Stimulated activated CD4-positive, alpha-beta T cell treated with anti-CD3 and anti-CD28 coated beads, TNF-alpha, amount 100 ng/mL, for 1 hour (primary cell): ENCODE measurements around the gene RRP1B.
"Not testable (repeated sequence)": the region's sequence is repeated elsewhere in the genome, so short reads cannot be mapped to it uniquely, and the experiment has no call there.

Source experiments
- DNase-seq, 3 donors: peaks; one replicate each; pipeline ENCODE4 v3.0.0-alpha.2; 2020; ENCODE audit warnings: low read depth in 3 of 3, low spot score in 1 of 3

RRP1B gene

GRCh38 chr21:43659136-43660000 is at the start of gene RRP1B, which contains the start of gene HSF2BP:
TSS of gene RRP1B (plus strand) at chr21:43659560. CDS start at chr21:43659665, 105 bp downstream.
TSS of gene HSF2BP (minus strand) at chr21:43659488. CDS start at chr21:43658096, 1,392 bp downstream.
- peak; percentile 35 to 74 (median 61) for DNase-seq

GRCh38 chr21:43611598-43612369 is 47.6 kb upstream of the RRP1B start:
- no peak for DNase-seq

- no peak for DNase-seq
Observed at GRCh38 chr21:43613755-43614638, 45.4 kb upstream of the RRP1B start.

GRCh38 chr21:43614839-43615238 is 44.5 kb upstream of the RRP1B start:
- DNase-seq: no peak

GRCh38 chr21:43616861-43617260 is 42.5 kb upstream of the RRP1B start:
- not testable (repeated sequence) for DNase-seq

- no peak for DNase-seq
Observed at GRCh38 chr21:43618940-43619339, 40.4 kb upstream of the RRP1B start.

- DNase-seq: no peak
Observed at GRCh38 chr21:43619344-43619743, 40.0 kb upstream of the RRP1B start.

- no peak for DNase-seq
Observed at GRCh38 chr21:43619856-43620255, 39.5 kb upstream of the RRP1B start.

GRCh38 chr21:43622796-43623195 is 36.6 kb upstream of the RRP1B start:
- no peak for DNase-seq

- DNase-seq: no peak
Observed at GRCh38 chr21:43623588-43623987, 35.8 kb upstream of the RRP1B start.

- DNase-seq: no peak
Observed at GRCh38 chr21:43624339-43624738, 35.0 kb upstream of the RRP1B start.

GRCh38 chr21:43626390-43626789 is 33.0 kb upstream of the RRP1B start:
- no peak for DNase-seq

- no peak for DNase-seq
Observed at GRCh38 chr21:43627527-43627926, 31.8 kb upstream of the RRP1B start.

GRCh38 chr21:43631411-43632107 is 27.8 kb upstream of the RRP1B start:
- DNase-seq: no peak

- no peak for DNase-seq
Observed at GRCh38 chr21:43632373-43632905, 26.9 kb upstream of the RRP1B start.

- no peak for DNase-seq
Observed at GRCh38 chr21:43634618-43635017, 24.7 kb upstream of the RRP1B start.

- no peak for DNase-seq
Observed at GRCh38 chr21:43635436-43635835, 23.9 kb upstream of the RRP1B start.

GRCh38 chr21:43637530-43638158 is 21.7 kb upstream of the RRP1B start:
- DNase-seq: no peak

GRCh38 chr21:43639470-43640353 is 19.6 kb upstream of the RRP1B start:
- DNase-seq: no peak
